Liver (tissue), 9 donors: ENCODE data around the gene FRMD4A. TPM values are rescaled to one million over a fixed set of nuclear protein-coding genes. Genes with fewer than 3 reads are reported as not detected.
A peak's percentile ranks its signal among the peaks of the same experiment; 100 is the strongest.

Experiments used
- DNase-seq: peaks from one replicate; pipeline ENCODE4 v3.0.0-alpha.2; 2017; ENCODE audit warnings: low spot score
- H3K27ac ChIP-seq, 2 donors: one replicate each; pipeline ENCODE4 v1.7.0; 2013; ENCODE audit warnings: inconsistent platforms in 2 of 2, low read length in 2 of 2, control low read depth in 1 of 2, low read depth in 1 of 2, mild to moderate bottlenecking in 1 of 2
- H3K27me3 ChIP-seq, 4 donors: one replicate each; pipeline versions ENCODE4 v1.6.1 to v1.7.0; 2013; ENCODE audit warnings: low read length in 3 of 4, inconsistent platforms in 1 of 4, mild to moderate bottlenecking in 1 of 4, moderate library complexity in 1 of 4; ENCODE audit not compliant: control insufficient read depth in 4 of 4, insufficient read depth in 4 of 4
- H3K36me3 ChIP-seq, 4 donors: one replicate each; pipeline versions ENCODE4 v1.6.1 to v1.7.0; 2013; ENCODE audit warnings: low read length in 3 of 4, mild to moderate bottlenecking in 3 of 4, low read depth in 1 of 4, moderate library complexity in 1 of 4; ENCODE audit not compliant: control insufficient read depth in 4 of 4, insufficient read depth in 3 of 4
- H3K4me1 ChIP-seq, 4 donors: one replicate each; pipeline versions ENCODE4 v1.6.1 to v1.7.0; 2013; ENCODE audit warnings: low read length in 3 of 4, mild to moderate bottlenecking in 3 of 4, moderate library complexity in 1 of 4; ENCODE audit not compliant: control insufficient read depth in 4 of 4, insufficient read depth in 4 of 4
- H3K4me3 ChIP-seq, 3 donors: one replicate each; pipeline versions ENCODE4 v1.6.1 to v1.7.0; 2013; ENCODE audit warnings: low read length in 3 of 3, control low read depth in 1 of 3, low read depth in 1 of 3, mild to moderate bottlenecking in 1 of 3
- H3K9ac ChIP-seq, 2 donors: one replicate each; pipeline ENCODE4 v1.7.0; 2013; ENCODE audit warnings: low read length in 2 of 2, mild to moderate bottlenecking in 2 of 2, moderate library complexity in 2 of 2, control low read depth in 1 of 2, low read depth in 1 of 2
- H3K9me3 ChIP-seq, 4 donors: one replicate each; pipeline versions ENCODE4 v1.6.1 to v1.7.0; 2013; ENCODE audit warnings: low read length in 3 of 4; ENCODE audit not compliant: control insufficient read depth in 4 of 4
- EGR1 ChIP-seq, 2 donors: IDR thresholded peaks; 2 replicates each; pipeline ENCODE4 v1.6.1; 2016 to 2018; ENCODE audit warnings: antibody characterized with exemption in 2 of 2, low read depth in 2 of 2
- FOXA1 ChIP-seq: IDR thresholded peaks from 2 replicates; pipeline ENCODE4 v1.6.1; 2016; ENCODE audit warnings: antibody characterized with exemption
- FOXA2 ChIP-seq: IDR thresholded peaks from 2 replicates; pipeline ENCODE4 v1.6.1; 2016; ENCODE audit warnings: antibody characterized with exemption
- GABPA ChIP-seq, 2 donors: IDR thresholded peaks in 1 of 2; conservative IDR thresholded peaks in 1 of 2; 2 replicates each; pipeline ENCODE4 v1.6.1; 2016; ENCODE audit warnings: antibody characterized with exemption in 2 of 2, mild to moderate bottlenecking in 1 of 2, moderate library complexity in 1 of 2
- HNF4A ChIP-seq, 2 donors: conservative IDR thresholded peaks; 2 replicates each; pipeline ENCODE4 v1.6.1; 2016; ENCODE audit warnings: antibody characterized with exemption in 2 of 2, mild to moderate bottlenecking in 2 of 2
- NR2F2 ChIP-seq: IDR thresholded peaks from 2 replicates; pipeline ENCODE4 v1.6.1; 2016; ENCODE audit warnings: antibody characterized with exemption
- RAD21 ChIP-seq, 2 donors: IDR thresholded peaks; 2 replicates each; pipeline ENCODE4 v1.6.1; 2016; ENCODE audit warnings: antibody characterized with exemption in 2 of 2, mild to moderate bottlenecking in 2 of 2
- SP1 ChIP-seq: IDR thresholded peaks from 2 replicates; pipeline ENCODE4 v1.6.1; 2018; ENCODE audit warnings: antibody characterized with exemption, mild to moderate bottlenecking
- TAF1 ChIP-seq: conservative IDR thresholded peaks from 2 replicates; pipeline ENCODE4 v1.6.1; 2016; ENCODE audit warnings: antibody characterized with exemption, mild to moderate bottlenecking
- YY1 ChIP-seq: IDR thresholded peaks from 2 replicates; pipeline ENCODE4 v1.6.1; 2016; ENCODE audit warnings: antibody characterized with exemption, mild to moderate bottlenecking
- WGBS: extraction: QIAGEN DNeasy Blood & Tissue Kit; methylation state at CpG from one replicate; pipeline ENCODE4 v1.1.7; 2013; 5-methylcytosine and 5-hydroxymethylcytosine counted together
- polyA plus RNA-seq, 2 donors: library from polyadenylated mRNA; stranded (reverse) in 1 of 2; unstranded in 1 of 2; fragments of 200-250 nt in 1 of 2; fragments of >200 nt in 1 of 2; fragmentation: Nextera tagmentation in 1 of 2; extraction: Ambion mirVana in 1 of 2; gene quantifications; one replicate each; pipeline versions ENCODE4 v1.2.1 to v1.2.3, GENCODE V29; 2013 to 2015
- total RNA-seq, 2 donors: library from RNA; depleted of rRNA; stranded (reverse); fragments of >200 nt; gene quantifications; one replicate each; pipeline ENCODE4 v1.2.3, GENCODE V29; 2014
- TF ChIP-seq, protein P1 (sequence below): IDR thresholded peaks from 2 replicates; pipeline ENCODE4 v1.6.1; 2016; ENCODE audit warnings: antibody characterized with exemption
- TF ChIP-seq, protein P2 (sequence below): IDR thresholded peaks from 2 replicates; pipeline ENCODE4 v1.6.1; 2016; ENCODE audit warnings: antibody characterized with exemption
- TF ChIP-seq, protein P3 (sequence below): IDR thresholded peaks from 2 replicates; pipeline ENCODE4 v1.6.1; 2016; ENCODE audit warnings: antibody characterized with exemption
- TF ChIP-seq, protein P4 (sequence below): fragments of 150-350 bp; IDR thresholded peaks from 2 replicates; pipeline ENCODE4 v1.5.1; 2017; ENCODE audit warnings: improper control_type of control experiment, low read depth, low read length; ENCODE audit not compliant: missing input control
- donor health status: healthy.
- donor health status: healthy.
- donor health status: healthy.
- donor health status: healthy.
- donor health status: healthy.

FRMD4A gene
- total and polyA plus RNA-seq, 4 donors = 8.2 to 34.3 (median 13.1) TPM

DNA sequence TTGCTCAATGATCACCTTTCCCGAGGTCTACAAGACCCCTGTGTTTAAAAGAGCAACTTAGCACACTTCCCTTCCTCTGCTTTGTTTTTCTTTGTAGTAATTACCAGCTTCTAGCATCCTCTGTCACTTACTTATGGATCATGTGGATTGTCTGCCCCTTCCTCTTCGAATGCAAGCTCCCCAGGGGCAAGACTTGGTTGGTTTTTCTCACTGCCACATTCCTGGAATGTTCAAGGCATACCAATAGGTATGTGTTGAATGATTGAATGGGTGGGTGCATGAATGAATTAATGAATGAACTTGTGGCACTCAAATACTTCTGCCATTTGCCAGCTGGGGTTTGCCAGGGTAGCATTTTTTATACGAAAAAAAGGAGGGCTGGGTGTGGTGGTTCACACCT lies 450.0 kb downstream of the FRMD4A start:
- no peak overlapping the region for H3K4me3 ChIP-seq
- H3K9ac ChIP-seq = no peak overlapping the region
- H3K9me3 ChIP-seq = no peaks in the 10 kb centered on the region
- peaks cover 0 to 5% (median 1%) of the 10 kb centered on the region in 4 donors for H3K4me1 ChIP-seq
- 68% methylated on average over 3 of the region's 3 CpGs for WGBS
- H3K27me3 ChIP-seq = no peaks in the 10 kb centered on the region
- no peak overlapping the region for H3K27ac ChIP-seq
- DNase-seq = no peak
- H3K36me3 ChIP-seq = no peaks in the 10 kb centered on the region
- TF ChIP-seq YY1 (no peak), FOXA1 (no peak), FOXA2 (no peak), NR2F2 (no peak), TAF1 (no peak)
- TF ChIP-seq, protein P1, sequence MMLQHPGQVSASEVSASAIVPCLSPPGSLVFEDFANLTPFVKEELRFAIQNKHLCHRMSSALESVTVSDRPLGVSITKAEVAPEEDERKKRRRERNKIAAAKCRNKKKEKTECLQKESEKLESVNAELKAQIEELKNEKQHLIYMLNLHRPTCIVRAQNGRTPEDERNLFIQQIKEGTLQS = no peak
- TF ChIP-seq, protein P2, sequence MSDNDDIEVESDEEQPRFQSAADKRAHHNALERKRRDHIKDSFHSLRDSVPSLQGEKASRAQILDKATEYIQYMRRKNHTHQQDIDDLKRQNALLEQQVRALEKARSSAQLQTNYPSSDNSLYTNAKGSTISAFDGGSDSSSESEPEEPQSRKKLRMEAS = no peak
- TF ChIP-seq, protein P3, sequence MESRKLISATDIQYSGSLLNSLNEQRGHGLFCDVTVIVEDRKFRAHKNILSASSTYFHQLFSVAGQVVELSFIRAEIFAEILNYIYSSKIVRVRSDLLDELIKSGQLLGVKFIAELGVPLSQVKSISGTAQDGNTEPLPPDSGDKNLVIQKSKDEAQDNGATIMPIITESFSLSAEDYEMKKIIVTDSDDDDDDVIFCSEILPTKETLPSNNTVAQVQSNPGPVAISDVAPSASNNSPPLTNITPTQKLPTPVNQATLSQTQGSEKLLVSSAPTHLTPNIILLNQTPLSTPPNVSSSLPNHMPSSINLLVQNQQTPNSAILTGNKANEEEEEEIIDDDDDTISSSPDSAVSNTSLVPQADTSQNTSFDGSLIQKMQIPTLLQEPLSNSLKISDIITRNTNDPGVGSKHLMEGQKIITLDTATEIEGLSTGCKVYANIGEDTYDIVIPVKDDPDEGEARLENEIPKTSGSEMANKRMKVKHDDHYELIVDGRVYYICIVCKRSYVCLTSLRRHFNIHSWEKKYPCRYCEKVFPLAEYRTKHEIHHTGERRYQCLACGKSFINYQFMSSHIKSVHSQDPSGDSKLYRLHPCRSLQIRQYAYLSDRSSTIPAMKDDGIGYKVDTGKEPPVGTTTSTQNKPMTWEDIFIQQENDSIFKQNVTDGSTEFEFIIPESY = no peak

DNA sequence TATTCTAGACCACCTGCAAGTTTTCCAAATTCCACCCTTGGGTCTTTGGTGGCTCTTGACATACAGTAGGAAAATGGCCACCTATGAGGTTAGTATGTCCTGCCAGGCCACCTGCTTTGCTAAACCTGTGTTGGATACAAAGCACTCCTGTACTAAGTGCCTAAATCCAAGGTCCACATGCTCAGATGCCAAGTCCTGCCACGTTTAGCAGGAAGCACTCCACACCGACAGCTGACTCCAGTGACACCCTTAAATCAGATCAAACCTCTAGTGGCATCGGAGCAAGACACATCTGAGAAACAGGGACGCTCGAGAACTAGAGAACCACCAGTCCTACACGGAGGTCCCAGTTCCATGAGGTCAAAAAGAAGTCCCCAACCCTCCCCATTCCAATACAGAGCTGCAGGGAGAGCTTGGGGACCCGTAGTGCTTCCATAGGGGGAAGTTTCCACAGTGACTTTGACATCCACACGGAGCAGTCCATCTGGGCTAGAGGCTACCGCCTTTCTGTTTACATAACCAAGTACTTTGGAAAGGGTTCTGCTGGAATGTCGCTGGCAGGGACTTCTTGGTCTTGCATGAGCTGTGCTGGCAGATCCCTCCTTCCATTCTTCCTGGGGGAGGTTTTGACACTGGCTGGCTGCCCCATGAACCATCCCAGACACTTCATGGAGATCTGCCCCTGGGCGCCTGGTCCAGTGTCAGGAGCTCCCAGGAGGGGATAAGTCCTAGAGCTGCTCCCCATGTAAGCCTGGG lies 453.4 kb downstream of the FRMD4A start:
- H3K27me3 ChIP-seq = no peaks in the 10 kb centered on the region
- no peak overlapping the region for H3K4me3 ChIP-seq
- no peak for DNase-seq
- no peak overlapping the region for H3K27ac ChIP-seq
- no peak overlapping the region for H3K9ac ChIP-seq
- TF ChIP-seq NR2F2 = peak; percentile 61
- TF ChIP-seq, protein P4, sequence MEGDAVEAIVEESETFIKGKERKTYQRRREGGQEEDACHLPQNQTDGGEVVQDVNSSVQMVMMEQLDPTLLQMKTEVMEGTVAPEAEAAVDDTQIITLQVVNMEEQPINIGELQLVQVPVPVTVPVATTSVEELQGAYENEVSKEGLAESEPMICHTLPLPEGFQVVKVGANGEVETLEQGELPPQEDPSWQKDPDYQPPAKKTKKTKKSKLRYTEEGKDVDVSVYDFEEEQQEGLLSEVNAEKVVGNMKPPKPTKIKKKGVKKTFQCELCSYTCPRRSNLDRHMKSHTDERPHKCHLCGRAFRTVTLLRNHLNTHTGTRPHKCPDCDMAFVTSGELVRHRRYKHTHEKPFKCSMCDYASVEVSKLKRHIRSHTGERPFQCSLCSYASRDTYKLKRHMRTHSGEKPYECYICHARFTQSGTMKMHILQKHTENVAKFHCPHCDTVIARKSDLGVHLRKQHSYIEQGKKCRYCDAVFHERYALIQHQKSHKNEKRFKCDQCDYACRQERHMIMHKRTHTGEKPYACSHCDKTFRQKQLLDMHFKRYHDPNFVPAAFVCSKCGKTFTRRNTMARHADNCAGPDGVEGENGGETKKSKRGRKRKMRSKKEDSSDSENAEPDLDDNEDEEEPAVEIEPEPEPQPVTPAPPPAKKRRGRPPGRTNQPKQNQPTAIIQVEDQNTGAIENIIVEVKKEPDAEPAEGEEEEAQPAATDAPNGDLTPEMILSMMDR = no peak
- TF ChIP-seq HNF4A (conservative IDR thresholded peaks at IDR 0.05) = peak; percentile 38
- no peak for TF ChIP-seq FOXA2
- TF ChIP-seq FOXA1 = no peak
- peak; percentile 17 for TF ChIP-seq SP1
- no peak for TF ChIP-seq RAD21 (IDR thresholded peaks at IDR 0.05)
- H3K36me3 ChIP-seq = no peaks in the 10 kb centered on the region
- 50% methylated on average over 11 of the region's 11 CpGs for WGBS
- no peaks in the 10 kb centered on the region for H3K9me3 ChIP-seq
- H3K4me1 ChIP-seq = peaks cover 0 to 5% (median 1%) of the 10 kb centered on the region in 4 donors

DNA sequence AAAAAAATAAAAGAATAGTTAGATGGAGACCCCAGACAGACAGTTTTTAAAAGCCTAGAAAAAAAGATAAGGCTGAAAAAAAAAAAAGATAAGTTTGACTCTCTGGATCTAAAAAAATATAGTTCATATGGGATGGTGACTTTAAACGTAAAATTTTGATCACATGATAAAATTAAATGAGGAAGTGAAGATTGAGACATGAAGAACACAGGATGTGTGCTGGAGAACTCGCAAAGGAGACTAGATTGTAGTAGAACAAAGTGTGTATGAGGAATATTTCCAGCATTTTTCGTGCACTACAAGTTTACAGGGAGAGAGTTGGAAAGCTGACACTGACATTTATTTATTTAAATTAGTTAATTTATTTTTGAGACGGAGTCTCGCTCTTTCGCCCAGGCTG lies 457.5 kb downstream of the FRMD4A start:
- no peak for DNase-seq
- WGBS = 62% methylated on average over 6 of the region's 6 CpGs
- no peaks in the 10 kb centered on the region for H3K9me3 ChIP-seq
- H3K4me1 ChIP-seq = peaks cover 0 to 5% (median 1%) of the 10 kb centered on the region in 4 donors
- H3K27ac ChIP-seq = no peak overlapping the region
- no peak overlapping the region for H3K9ac ChIP-seq
- H3K27me3 ChIP-seq = no peaks in the 10 kb centered on the region
- H3K36me3 ChIP-seq = no peaks in the 10 kb centered on the region
- no peak overlapping the region for H3K4me3 ChIP-seq
- TF ChIP-seq, protein P2 = no peak
- TF ChIP-seq EGR1 (IDR thresholded peaks at IDR 0.05; ENCODE audit: low read depth in 2 of 2) (no peak), FOXA1 (no peak), GABPA (IDR thresholded peaks at IDR 0.05 in 1 of 2, conservative IDR thresholded peaks at IDR 0.05 in 1 of 2) (no peak), NR2F2 (no peak)
- TF ChIP-seq, protein P4 = no peak
- TF ChIP-seq, protein P3 = no peak
